OCI-LY7 (cell line): ENCODE data around the gene FANCB.

Experiments used
- CTCF ChIP-seq: fragments of 200-600 bp; sonication (generic); conservative IDR thresholded peaks from 2 replicates; pipeline ENCODE4 v1.5.1; 2014; ENCODE audit warnings: mild to moderate bottlenecking, antibody characterized with exemption, low read length, moderate library complexity, mixed read lengths
- EZH2phosphoT487 ChIP-seq: fragments of 200-600 bp; sonication (generic); IDR thresholded peaks from 2 replicates; pipeline ENCODE4 v1.6.1; 2018; ENCODE audit warnings: low read depth, borderline replicate concordance, mild to moderate bottlenecking, mixed run types, antibody characterized with exemption, low read length, moderate library complexity, mixed read lengths

- no peak for TF ChIP-seq CTCF
- TF ChIP-seq EZH2phosphoT487 = no peak
Observed at GRCh38 chrX:14875624-14876023, 2.8 kb upstream of the FANCB start.
